ENCODE measurements around the gene ANKRD28. TPM values are rescaled to one million over a fixed set of nuclear protein-coding genes. Genes with fewer than 3 reads are reported as not detected.

ANKRD28 gene
- total and polyA plus RNA-seq, 9 of the 15 experiments (the other 6 are each of a cell fraction or from before 2014, with no cell fraction given), result 11.7 to 66.0 (median 36.7) TPM

- TF ChIP-seq ZNF639 (CRISPR knock-in tag; conservative IDR thresholded peaks at IDR 0.05 in 1 of 2, IDR thresholded peaks at IDR 0.05 in 1 of 2) (peak in 1 of 2 experiments; percentile 42; a peak in 1 of 4 replicates), NBN (IDR thresholded peaks at IDR 0.05; ENCODE audit: low read depth) (peak; percentile 89), NELFE (IDR thresholded peaks at IDR 0.05; ENCODE audit: insufficient read depth, insufficient read length) (no peak), ZBTB33 (CRISPR knock-in tag; IDR thresholded peaks at IDR 0.05) (peak; percentile 25; the same call in 1 of the 2 replicates), PML (IDR thresholded peaks at IDR 0.05; ENCODE audit: low read length) (peak; percentile 57; the same call in 1 of the 2 replicates), EP400 (IDR thresholded peaks at IDR 0.05) (peak; percentile 65), E2F8 (IDR thresholded peaks at IDR 0.05; ENCODE audit: low read depth, partially characterized antibody) (peak; percentile 41), SAP30 (IDR thresholded peaks at IDR 0.05; ENCODE audit: borderline replicate concordance, insufficient read depth, low read depth, low read length, poor library complexity, severe bottlenecking) (peak; percentile 26), ZNF140 (CRISPR knock-in tag; IDR thresholded peaks at IDR 0.05) (no peak), ETV1 (tag; conservative IDR thresholded peaks at IDR 0.05; ENCODE audit: low read depth) (no peak), HDAC3 (IDR thresholded peaks at IDR 0.05; ENCODE audit: borderline replicate concordance, partially characterized antibody) (peak; percentile 19), TOE1 (IDR thresholded peaks at IDR 0.05; ENCODE audit: borderline replicate concordance) (peak; percentile 60), TOE1 (CRISPR knock-in tag; IDR thresholded peaks at IDR 0.05; ENCODE audit: borderline replicate concordance, low read depth) (no peak)
Observed at GRCh38 chr3:15797642-15798303, at the start of gene ANKRD28 (continued).

All from K562 (cell line).